Measurements from ENCODE around the gene SOX10.

SOX10 gene

GRCh38 chr22:37929390-37929789 lies 55.0 kb downstream of the SOX10 start:
- DNase-seq: no peak

GRCh38 chr22:37927637-37927936 lies 56.8 kb downstream of the SOX10 start:
- no peak for DNase-seq

- DNase-seq: no peak
These were observed 57.4 kb downstream of the SOX10 start for GRCh38 chr22:37926771-37927636.

GRCh38 chr22:37926358-37926757 lies 58.0 kb downstream of the SOX10 start:
- no peak for DNase-seq

GRCh38 chr22:37925767-37926166 lies 58.6 kb downstream of the SOX10 start:
- DNase-seq: no peak

GRCh38 chr22:37925330-37925729 lies 59.0 kb downstream of the SOX10 start:
- no peak for DNase-seq

GRCh38 chr22:37924386-37925065 lies 59.8 kb downstream of the SOX10 start:
- DNase-seq: no peak

- DNase-seq: no peak
These were observed 60.4 kb downstream of the SOX10 start for GRCh38 chr22:37923927-37924326.

All from MV-4-11 (cell line).